HG03135 (cell line): Measurements from ENCODE around the gene ZBTB33.

Experiments
- ATAC-seq: cut with Tn5 transposase; IDR thresholded peaks from one replicate; pipeline ENCODE4 v1.9.1; 2021; ENCODE audit warnings: mild to moderate bottlenecking, moderate library complexity; ENCODE audit not compliant: unreplicated experiment

ZBTB33 gene

DNA sequence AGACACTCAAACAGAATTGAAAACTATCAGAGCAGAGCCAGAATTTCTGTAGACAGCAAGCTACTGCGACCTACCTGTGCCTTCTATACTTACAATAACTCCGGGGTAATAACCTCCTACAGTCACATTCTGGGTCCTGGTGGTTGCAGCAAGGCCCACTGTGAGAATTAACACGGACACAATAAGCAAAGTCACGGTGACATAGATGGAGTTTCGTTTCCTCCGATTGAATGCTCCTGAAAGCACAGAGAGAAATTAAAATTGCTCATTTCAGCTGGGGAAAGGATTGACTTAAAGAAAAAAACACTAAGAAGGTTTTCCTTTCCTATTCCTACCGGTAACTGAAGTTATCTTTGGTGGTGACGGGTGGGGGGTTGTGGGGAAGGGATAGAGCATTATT lies 53.6 kb downstream of the ZBTB33 start:
- ATAC-seq, result no peak

GRCh38 chrX:120305531-120306141 lies 55.0 kb downstream of the ZBTB33 start:
- ATAC-seq, result no peak

GRCh38 chrX:120306630-120307029 lies 56.0 kb downstream of the ZBTB33 start:
- no peak for ATAC-seq
